ENCODE measurements around the gene ZNF341. TPM values are rescaled to one million over a fixed set of nuclear protein-coding genes. Genes with fewer than 3 reads are reported as not detected.

Gene ZNF341
- total and polyA plus RNA-seq, 2 of the 8 experiments (the other 6 are each of a cell fraction or from before 2014, with no cell fraction given) = 5.8 to 6.4 TPM

DNA sequence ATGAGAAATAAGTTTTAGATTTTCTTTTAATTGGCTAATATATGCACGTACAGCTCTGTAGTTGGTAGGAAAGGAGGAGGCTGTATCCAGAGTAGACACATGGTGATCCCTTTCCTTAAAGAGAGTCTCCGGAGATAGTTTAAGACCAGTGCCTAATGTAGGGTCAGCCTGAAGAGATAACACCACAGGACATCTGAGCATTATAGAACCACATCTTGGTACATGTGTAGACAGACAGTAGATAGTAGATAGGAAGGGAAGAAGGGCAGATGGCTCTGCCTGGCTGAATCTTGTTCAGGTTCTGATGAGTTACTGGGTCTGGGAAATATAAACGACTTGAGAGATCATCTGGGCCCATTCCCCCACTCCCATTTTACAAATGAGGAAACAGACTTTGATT, 97.8 kb downstream of the ZNF341 start (continued):
- TF ChIP-seq, protein P1, sequence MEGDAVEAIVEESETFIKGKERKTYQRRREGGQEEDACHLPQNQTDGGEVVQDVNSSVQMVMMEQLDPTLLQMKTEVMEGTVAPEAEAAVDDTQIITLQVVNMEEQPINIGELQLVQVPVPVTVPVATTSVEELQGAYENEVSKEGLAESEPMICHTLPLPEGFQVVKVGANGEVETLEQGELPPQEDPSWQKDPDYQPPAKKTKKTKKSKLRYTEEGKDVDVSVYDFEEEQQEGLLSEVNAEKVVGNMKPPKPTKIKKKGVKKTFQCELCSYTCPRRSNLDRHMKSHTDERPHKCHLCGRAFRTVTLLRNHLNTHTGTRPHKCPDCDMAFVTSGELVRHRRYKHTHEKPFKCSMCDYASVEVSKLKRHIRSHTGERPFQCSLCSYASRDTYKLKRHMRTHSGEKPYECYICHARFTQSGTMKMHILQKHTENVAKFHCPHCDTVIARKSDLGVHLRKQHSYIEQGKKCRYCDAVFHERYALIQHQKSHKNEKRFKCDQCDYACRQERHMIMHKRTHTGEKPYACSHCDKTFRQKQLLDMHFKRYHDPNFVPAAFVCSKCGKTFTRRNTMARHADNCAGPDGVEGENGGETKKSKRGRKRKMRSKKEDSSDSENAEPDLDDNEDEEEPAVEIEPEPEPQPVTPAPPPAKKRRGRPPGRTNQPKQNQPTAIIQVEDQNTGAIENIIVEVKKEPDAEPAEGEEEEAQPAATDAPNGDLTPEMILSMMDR (IDR thresholded peaks at IDR 0.05; ENCODE audit: control extremely low read depth in 1 of 3, insufficient read depth in 1 of 3, low read depth in 1 of 3, low read length in 3 of 3) = no peak
- TF ChIP-seq BACH1 (IDR thresholded peaks at IDR 0.05; ENCODE audit: low read length) = no peak

Measured in H1 (cell line).